Stimulated activated CD8-positive, alpha-beta memory T cell treated with anti-CD3 and anti-CD28 coated beads, Interleukin-12 subunit alpha, Interleukin-12 subunit beta, amount 100 ng/mL, for 4 hours (primary cell): ENCODE results near the gene PPRC1.
A peak's percentile ranks its signal among the peaks of the same experiment; 100 is the strongest.

ENCODE experiments used
- DNase-seq: peaks from one replicate; pipeline ENCODE4 v3.0.0-alpha.2; 2020; ENCODE audit warnings: low read depth

The PPRC1 gene

DNA sequence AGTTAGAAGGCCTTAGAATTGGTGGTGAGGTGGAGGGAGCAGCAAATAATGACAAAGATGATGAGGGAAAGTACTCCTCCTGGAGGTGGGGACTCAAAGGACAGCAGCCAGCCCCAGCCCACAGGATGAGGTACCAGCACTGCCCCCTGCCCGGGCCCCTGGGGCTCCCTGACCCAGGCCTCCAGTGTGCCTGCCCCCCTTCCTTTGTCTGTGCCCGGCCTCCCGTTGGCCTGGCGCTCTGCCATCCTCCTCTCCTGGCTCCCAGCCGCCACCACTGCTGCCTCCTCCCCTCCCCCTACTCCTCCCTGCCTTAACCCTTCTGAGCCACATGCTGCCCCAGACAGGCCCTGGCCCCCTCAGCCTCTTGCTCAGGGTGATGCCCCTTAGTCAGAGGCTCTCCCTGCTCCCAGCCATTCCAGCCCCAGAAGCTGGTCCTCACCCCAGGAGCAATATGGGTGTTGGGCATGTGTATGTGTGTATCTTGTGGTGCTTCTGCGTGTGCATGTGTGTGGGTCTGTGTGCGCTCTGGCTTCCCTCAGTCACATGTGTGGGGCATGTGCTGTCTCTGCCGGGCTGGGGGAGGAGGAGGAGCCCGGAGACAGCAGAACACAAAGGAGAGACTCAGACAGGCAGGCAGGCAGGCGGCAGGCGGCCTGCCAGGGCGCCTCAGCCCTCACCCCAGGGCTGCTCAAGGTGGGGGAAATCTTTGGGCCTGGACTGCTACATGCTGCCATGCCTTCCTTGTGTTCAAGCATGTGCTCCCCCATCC, 15.3 kb upstream of the PPRC1 start:
- DNase-seq = peak; percentile 37

DNA sequence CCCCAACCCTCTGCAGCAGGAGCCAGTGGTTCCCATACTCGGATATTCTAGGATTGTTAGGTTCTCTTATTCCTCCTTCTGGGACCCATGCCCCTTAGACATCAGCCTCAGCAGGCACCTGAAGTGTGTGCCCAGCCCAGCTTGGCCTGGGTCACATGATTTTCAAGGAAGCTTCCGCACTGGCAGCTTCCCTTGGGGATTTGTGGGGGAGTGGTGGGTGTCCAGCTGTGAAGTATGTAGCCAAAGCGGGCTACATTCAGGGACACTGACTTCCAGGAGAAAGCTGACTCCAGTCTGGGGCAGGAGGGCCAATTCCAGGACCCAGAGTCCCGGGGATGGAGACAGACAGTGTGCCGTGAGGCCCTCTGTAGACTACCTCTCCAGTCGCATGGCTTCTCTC, 14.0 kb upstream of the PPRC1 start:
- DNase-seq = no peak

DNA sequence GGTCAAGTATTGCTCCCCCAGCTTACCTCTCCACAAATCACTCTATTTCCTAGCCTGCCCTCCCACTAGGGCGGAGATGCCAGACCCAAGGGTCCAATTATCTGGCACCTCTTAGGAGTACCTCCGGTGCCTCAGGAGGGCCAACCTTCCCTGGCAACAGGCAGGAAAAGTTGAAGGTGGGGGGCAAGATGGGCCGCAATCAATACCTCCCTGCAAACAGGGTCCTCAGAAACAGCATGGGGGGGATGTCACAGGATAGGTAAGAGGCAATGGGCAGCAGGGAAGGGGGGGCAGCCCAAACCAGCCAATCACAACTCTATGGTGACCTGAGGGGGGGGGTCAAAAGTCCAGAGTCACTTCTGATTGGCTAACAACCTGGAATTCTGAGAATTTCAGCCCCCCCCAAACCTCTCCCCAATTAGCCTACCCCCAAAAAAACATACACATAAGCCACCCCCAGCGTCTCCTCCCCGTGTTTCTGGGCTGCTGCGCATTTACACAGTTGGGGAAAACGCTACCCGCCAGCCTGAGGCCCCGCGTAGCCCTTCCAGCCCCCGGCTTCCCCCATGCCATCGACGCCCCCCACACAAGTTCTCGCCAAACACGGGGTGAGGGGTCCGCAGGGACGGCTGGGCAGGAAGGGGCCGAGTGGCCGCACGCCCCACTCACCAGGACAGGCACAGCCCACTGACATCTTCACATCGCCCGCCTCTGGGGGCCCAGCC, 13.3 kb upstream of the PPRC1 start:
- no peak for DNase-seq

DNA sequence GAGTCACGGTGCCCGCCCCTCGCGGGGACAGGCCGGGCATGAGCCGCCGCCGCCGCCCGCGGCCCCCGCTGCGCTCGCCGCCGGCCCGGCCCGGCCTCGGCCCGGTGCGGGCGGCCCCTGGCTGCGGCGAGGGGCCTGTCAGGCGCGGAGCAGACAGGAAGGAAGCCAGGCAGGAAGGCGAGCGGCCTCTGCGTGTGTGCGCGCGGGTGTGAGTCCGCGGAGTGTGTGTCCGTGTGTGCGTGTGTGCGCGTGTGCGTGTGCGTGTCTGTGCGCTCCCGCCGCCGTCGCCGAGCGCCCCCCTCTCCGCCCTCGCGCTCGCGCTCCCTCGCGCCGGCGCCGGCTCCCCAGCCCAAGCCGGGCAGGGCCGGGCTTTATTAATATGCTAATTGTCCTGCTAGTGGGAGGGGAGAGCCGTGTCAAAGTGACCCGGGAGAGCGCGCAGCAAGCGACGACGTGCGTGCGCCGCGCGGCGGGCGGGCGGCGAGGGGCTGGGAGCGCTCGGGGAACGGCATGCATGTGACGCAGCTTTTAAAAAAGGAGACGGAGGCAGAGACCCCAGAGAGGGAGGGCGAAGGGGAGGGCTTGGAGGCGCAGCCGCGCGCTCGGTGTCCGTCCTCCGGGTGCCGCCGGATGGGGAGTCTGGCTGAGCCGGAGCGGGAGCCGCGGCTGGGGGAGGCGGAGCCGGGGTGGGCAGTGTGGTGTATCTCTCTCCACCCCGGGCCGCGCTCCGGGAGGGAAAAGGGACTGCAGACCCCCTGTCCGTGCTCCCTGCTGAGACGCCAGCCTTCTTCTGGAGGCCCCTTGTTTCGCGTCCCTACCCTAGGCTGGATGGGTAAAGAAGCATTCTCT, 12.5 kb upstream of the PPRC1 start, which contains the start of gene LDB1:
TSS of gene LDB1 (minus strand) at position 227 of the 849 bp plus-strand sequence. CDS start 258 bp downstream, outside the sequence.
- DNase-seq = peak; percentile 55

DNA sequence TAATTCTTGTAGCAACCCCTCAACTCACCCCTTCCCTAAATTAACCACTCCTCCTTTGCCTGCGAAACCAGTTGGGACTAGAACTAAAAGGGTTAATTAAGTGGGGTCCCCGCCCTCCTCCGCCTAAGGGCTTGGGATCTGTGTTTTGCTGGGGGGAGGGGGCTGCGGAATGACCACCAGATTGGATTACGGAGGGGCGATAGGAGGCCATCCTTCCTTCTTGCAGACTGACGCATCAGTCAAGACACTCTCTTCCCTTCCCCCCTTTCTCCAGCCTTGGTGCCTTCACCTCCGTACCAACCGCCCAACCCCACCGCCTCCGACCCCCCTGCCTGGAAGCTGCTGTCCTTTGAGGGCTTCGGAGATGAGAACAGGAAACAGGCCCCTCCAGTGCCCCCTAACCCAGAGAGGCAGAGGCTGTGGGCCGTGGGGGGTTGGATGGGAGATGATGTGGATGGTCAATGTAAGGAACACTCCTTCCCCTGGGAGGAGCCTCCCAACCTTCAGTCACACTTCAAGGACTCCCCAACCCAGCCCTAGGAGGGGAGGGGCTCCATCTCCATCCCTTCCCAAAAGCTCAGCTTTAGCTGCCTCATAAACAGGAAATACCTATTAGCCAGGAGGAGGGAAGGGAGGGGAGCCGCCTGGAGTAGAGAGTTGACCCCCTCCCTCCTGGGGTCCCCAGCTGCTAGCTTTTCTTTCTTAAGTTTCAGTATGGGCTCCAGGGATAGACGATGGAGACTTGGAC, 11.7 kb upstream of the PPRC1 start:
- no peak for DNase-seq

DNA sequence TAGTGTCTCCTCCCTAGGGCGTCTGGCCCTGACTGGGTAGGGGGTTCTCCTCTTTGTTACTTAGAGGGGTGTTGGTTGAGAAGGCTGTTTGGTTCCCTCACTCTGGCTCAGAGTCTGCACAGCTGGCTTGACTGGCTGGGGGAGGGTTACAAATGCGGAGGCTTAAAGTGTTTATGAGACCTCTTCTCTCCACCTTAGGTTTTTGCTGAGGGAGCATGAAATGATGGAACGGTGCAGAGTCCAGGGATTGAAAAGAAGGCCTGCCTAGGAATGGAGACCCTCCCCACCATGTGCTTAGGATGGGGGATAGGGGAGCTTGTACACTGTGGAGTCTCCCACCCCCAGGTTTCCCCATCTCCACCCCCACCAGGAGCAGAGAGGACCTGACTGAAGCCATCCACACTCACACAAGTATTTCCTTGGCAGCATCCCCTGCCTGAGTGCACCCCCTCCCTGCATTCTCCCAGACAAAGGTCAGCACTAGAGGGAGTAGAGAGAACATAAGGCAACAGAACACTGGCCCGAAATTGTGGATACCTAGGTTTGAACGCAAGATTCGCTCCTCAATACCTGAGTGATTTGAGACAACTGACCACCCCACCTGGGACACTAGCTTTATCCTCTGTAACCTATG, 11.0 kb upstream of the PPRC1 start:
- DNase-seq = no peak

DNA sequence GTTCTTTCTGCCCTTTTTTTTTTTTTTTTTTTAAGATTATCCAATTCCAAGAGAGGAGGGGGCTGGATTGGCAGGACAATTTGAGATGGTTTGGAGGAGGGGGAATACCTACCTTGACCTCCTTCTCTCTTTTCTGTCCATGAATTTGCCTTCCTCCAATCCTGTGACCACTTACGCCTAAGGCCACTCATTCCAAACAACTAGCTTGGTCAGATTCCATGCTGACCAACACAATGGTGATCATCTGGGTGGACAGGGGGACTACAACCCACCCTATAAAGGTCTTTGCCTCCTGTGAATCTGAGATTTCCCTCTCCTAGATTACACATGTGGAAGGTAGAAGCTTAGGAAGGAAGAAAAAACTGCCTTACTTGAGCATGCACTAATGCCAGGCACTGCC, 10.4 kb upstream of the PPRC1 start:
- no peak for DNase-seq

DNA sequence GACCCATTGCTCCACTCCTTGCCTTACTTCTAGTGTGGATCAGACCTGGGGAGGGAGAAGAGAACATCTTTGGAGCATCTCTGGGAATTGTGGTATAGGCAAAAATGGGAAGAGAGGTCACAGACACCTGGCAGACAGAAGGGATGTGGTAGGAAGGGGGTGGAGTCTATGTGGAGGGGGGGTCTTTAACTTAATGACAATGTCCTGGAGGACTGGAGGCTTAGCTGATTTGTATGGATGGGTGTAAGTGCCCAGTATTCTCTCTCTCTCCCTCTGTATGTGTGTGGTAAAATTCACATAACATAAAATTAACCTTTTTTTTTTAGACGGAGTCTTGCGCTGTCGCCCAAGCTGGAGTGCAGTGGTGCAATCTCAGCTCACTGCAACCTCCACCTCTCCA, 9.6 kb upstream of the PPRC1 start:
- no peak for DNase-seq

DNA sequence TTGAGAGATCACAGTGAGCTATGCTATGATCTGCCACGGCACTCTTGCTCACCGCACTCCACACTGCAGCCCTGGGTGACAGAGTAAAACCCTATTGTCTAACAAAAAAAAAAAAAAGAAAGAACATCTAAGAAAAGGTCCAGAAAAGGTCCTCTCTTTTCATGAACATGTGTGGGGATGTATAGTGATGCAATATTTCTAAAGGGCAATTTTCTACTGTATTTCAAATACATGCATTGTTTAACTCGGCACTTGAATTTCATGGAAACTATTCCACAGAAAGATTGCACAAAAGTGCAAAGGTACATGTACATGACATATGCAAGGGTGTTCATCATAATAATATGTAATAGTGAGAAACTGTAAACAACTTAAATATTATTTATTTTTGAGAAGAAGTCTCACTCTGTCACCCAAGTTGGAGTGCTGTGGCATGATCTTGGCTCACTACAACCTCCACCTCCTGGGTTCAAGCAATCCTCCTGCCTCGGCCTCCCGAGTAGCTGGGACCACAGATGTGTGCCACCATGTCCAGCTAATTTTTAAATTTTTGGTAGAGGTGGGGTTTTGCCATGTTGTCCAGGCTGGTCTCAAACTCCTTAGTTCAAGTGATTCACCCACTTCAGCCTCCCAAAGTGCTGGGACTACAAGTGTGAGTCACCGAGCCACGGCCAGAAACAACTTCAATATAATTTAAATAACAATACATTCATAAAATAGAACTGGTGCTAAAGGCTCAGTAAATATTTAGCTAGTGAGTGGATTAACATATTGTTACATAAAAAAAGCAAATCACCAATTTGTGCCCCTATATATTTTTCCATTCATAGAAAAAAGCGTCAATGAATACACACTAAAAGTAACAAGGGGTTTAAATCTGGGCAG, 1.3 kb upstream of the PPRC1 start:
- DNase-seq = no peak

DNA sequence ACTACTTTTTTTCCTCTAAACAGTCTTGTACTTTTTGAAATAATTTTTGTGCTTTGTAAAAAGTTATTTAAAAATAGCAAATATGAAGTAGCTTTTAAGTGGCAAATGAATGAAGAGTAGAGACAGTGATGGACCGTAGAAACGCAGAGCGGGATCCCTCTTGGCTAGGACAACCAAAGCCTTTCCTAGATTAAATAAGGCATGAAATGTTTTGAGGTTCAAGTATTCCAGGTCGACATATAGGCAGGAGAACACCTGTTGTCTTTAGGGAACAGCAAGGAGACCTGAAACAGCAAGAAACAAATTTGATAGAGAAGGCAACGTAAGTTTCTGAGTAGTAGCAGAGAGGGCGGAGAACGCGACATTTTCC, 662 bp upstream of the PPRC1 start:
- DNase-seq = no peak

DNA sequence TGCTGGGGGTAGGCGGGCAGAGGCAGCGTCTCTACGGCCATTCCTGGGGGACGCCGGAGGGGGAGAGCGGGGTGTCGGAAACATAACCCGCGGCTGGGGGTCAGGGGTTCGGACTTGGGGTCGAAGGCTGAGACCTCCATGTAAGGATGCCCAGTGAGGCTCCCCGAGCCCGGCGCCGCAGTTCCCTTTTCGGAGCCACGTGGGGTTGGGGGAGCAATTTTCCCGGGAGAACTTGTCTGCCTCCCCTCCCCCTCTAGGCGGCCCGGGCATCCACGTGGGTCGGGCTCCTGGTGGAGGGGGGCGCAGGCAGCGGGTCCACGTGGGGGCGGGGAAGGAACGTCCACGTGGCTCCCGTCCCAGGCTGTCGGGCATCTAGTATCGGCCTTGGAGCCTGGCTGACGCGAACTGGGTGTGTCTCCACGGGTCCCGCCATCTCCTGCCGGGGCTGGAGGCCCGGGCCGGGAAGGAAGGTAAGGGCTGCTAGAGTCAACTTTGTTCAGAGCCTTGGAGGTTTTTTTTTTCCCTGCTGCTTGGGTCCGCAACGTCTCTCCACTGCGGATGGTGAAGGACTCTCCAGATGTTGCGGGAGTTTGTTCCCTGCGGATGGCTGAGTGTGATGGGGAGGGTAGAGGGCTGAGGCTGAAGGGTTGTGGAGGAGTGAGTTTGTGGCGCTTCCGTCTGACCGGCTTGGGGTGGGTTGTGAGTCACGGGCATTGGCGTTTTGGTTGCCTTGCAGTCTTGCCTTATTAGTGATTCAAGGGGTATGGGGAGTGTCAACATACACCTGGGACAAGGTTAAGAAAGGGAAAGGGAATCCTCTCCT, 744 bp downstream of the PPRC1 start:
- peak; percentile 55 for DNase-seq

DNA sequence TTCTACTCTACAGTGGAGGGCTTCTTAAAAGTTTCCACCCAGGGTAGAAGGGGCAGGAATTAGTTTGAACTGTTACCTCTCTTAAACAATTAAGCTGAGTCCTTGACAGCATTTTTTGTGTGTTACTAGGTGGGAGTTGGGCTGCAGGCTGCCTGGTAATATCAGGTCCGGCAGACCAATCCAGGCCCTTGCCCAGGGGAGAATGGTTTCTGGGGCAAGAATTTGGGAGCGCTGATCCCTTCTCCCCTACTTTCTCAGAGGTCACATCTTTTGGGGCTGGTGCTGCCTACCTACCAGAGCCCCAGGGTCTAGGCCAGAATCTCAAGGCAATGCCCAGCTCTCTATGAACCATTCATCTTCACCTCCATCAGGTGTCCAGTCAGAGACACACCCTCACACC, 1.6 kb downstream of the PPRC1 start:
- no peak for DNase-seq

DNA sequence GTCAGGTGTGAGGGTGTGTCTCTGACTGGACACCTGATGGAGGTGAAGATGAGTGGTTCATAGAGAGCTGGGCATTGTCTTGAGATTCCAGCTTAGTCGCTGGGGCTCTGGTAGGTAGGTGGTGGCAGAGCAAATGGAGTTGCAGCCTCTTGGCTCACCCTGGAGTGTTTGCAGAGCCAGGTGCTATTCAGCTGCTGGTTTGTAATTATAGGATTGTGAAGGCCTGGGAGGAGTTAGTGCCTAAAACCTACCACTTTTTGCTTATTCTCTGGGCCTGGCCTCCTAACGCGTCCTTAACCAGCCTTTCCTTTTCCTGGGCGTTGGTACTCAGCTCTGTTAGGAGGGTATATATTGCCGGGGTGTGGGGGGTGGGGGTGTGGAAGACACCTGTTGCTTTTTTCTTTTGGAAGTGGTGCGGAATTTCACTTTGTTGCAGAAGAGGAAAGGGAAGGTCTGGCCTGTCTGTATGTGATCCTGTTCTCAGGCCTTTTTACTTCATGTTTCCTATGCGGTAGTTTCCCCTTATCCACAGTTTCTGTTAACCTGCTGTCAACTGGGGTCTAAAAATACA, 3.2 kb downstream of the PPRC1 start:
- no peak for DNase-seq

DNA sequence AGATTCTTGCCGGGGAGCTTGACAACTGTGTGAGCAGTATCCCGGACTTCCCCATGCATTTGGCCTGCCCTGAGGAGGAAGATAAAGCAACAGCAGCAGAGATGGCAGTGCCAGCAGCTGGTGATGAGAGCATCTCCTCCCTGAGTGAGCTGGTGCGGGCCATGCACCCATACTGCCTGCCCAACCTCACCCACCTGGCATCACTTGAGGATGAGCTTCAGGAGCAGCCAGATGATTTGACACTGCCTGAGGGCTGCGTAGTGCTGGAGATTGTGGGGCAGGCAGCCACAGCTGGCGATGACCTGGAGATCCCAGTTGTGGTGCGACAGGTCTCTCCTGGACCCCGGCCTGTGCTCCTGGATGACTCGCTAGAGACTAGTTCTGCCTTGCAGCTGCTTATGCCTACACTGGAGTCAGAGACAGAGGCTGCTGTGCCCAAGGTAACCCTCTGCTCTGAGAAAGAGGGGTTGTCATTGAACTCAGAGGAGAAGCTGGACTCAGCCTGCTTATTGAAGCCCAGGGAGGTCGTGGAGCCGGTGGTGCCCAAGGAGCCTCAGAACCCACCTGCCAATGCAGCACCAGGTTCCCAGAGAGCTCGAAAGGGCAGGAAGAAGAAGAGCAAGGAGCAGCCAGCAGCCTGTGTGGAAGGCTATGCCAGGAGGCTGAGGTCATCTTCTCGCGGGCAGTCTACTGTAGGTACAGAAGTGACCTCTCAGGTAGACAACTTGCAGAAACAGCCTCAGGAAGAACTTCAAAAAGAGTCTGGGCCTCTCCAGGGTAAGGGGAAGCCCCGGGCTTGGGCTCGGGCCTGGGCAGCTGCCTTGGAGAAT, 6.7 kb downstream of the PPRC1 start:
- no peak for DNase-seq

DNA sequence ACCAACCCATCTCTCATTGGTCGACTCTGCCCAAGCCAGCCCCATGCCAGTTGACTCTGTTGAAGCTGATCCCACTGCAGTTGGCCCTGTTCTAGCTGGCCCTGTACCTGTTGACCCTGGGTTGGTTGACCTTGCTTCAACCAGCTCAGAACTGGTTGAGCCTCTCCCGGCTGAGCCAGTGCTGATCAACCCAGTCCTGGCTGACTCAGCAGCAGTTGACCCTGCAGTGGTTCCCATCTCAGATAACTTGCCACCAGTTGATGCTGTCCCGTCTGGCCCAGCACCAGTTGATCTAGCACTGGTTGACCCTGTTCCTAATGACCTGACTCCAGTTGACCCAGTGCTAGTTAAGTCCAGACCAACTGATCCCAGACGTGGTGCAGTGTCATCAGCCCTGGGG, 7.4 kb downstream of the PPRC1 start:
- no peak for DNase-seq

DNA sequence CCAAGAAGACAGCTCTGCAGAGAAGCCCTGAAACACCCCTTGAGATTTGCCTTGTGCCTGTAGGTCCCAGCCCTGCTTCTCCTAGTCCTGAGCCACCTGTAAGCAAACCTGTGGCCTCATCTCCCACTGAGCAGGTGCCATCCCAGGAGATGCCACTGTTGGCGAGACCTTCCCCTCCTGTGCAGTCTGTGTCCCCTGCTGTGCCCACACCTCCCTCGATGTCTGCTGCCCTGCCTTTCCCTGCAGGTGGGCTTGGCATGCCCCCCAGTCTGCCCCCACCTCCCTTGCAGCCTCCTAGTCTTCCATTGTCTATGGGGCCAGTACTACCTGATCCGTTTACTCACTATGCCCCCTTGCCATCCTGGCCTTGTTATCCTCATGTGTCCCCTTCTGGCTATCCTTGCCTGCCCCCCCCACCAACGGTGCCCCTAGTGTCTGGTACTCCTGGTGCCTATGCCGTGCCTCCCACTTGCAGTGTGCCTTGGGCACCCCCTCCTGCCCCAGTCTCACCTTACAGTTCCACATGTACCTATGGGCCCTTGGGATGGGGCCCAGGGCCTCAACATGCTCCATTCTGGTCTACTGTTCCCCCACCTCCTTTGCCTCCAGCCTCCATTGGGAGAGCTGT, 8.2 kb downstream of the PPRC1 start:
- DNase-seq = no peak

DNA sequence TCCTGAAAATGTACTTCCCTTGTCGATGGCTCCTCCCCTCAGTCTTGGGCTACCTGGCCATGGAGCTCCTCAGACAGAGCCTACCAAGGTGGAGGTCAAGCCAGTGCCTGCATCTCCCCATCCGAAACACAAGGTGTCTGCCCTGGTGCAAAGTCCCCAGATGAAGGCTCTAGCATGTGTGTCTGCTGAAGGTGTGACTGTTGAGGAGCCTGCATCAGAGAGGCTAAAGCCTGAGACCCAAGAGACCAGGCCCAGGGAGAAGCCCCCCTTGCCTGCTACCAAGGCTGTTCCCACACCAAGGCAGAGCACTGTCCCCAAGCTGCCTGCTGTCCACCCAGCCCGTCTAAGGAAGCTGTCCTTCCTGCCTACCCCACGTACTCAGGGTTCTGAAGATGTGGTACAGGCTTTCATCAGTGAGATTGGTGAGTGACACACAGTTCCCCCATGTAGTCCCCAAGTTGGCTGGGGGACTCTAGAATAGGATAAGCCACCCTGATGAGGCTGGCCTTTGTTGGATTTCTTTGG, 8.8 kb downstream of the PPRC1 start:
- DNase-seq = no peak
